Sigmoid colon (tissue), 7 donors: Measurements from ENCODE around the gene DNAJC8. TPM values are rescaled to one million over a fixed set of nuclear protein-coding genes. Genes with fewer than 3 reads are reported as not detected.

Source experiments
- DNase-seq: peaks from one replicate; pipeline ENCODE4 v3.0.0-alpha.2; 2019
- H3K27ac ChIP-seq, 4 donors: fragments of 200-600 bp; sonication (generic); one replicate each; pipeline ENCODE4 v1.5.1; 2016 to 2019; ENCODE audit warnings: mild to moderate bottlenecking in 1 of 4
- H3K27me3 ChIP-seq, 3 donors: fragments of 200-600 bp; sonication (generic); one replicate each; pipeline ENCODE4 v1.5.1; 2019; ENCODE audit warnings: mild to moderate bottlenecking in 1 of 3
- H3K36me3 ChIP-seq, 4 donors: fragments of 200-600 bp; sonication (generic); one replicate each; pipeline ENCODE4 v1.5.1; 2016 to 2019
- H3K4me1 ChIP-seq, 4 donors: fragments of 200-600 bp; sonication (generic); one replicate each; pipeline ENCODE4 v1.5.1; 2017 to 2019
- H3K4me3 ChIP-seq, 4 donors: fragments of 200-600 bp; sonication (generic); one replicate each; pipeline ENCODE4 v1.5.1; 2017 to 2019; ENCODE audit warnings: mild to moderate bottlenecking in 2 of 4, moderate library complexity in 1 of 4
- H3K9me3 ChIP-seq, 4 donors: fragments of 200-600 bp in 3 of 4; sonication (generic) in 3 of 4; one replicate each; pipeline versions ENCODE4 v1.5.1 to v1.6.1; 2013 to 2019
- CTCF ChIP-seq, 4 experiments: fragments of 450-650 bp in 3 of 4; fragments of 200-600 bp in 1 of 4; IDR thresholded peaks; one replicate each; pipeline ENCODE4 v1.5.1; 2016 to 2019; ENCODE audit warnings: antibody characterized with exemption in 4 of 4, mild to moderate bottlenecking in 3 of 4, moderate library complexity in 2 of 4
- EP300 ChIP-seq, 4 donors: sonication (generic); formaldehyde crosslinking; IDR thresholded peaks; one replicate each; pipeline ENCODE4 v1.6.1; 2017; ENCODE audit warnings: antibody characterized with exemption in 4 of 4
- POLR2A ChIP-seq, 2 donors: fragments of 450-650 bp; IDR thresholded peaks; one replicate each; pipeline ENCODE4 v1.6.1; 2016; ENCODE audit warnings: antibody characterized with exemption in 2 of 2, mild to moderate bottlenecking in 2 of 2, moderate library complexity in 2 of 2
- POLR2AphosphoS5 ChIP-seq, 4 donors: sonication (generic); formaldehyde crosslinking; IDR thresholded peaks; one replicate each; pipeline ENCODE4 v1.6.1; 2017; ENCODE audit warnings: antibody characterized with exemption in 4 of 4
- WGBS, 2 donors: extraction: QIAGEN DNeasy Blood & Tissue Kit; methylation state at CpG; one replicate each; pipeline ENCODE4 v1.1.7; 2013; 5-methylcytosine and 5-hydroxymethylcytosine counted together
- intact Hi-C: fragments of 100-400 bp; cut with DNase I; formaldehyde crosslinking; loops from one replicate; pipeline ENCODE4 v1.15.1; 2023
- polyA plus RNA-seq, 3 donors: library from polyadenylated mRNA; stranded (reverse); fragments of 200-250 nt; gene quantifications; one replicate each; pipeline ENCODE4 v1.2.3, GENCODE V29; 2013
- total RNA-seq, 4 donors: library from RNA; depleted of rRNA; stranded (reverse); fragments of >200 nt; gene quantifications; one replicate each; pipeline ENCODE4 v1.1.0, GENCODE V29; 2016
- donor health status: healthy with polysubstance abuse.
- donor health status: Bipolar disorder and iron deficiency.
- donor health status: healthy.

DNAJC8 gene
- total and polyA plus RNA-seq, 7 donors = 64.5 to 94.3 (median 87.8) TPM

- no peak for TF ChIP-seq EP300 (IDR thresholded peaks at IDR 0.05)
- no peak for TF ChIP-seq POLR2A (IDR thresholded peaks at IDR 0.05)
- no peak for TF ChIP-seq CTCF (IDR thresholded peaks at IDR 0.05)
- TF ChIP-seq POLR2AphosphoS5 (IDR thresholded peaks at IDR 0.05) = no peak
- H3K36me3 ChIP-seq = no peaks in the 10 kb centered on the region
- peak overlapping the region; percentile 78 to 98 (median 91) for H3K27ac ChIP-seq
- WGBS, 2 donors = 10 to 20% methylated on average over 12 of the region's 12 CpGs
- DNase-seq = no peak
- H3K4me1 ChIP-seq = peaks cover 0 to 29% (median 18%) of the 10 kb centered on the region in 4 donors
- peak overlapping the region; percentile 77 to 87 (median 80) for H3K4me3 ChIP-seq
- no peaks in the 10 kb centered on the region for H3K9me3 ChIP-seq
- no peaks in the 10 kb centered on the region for H3K27me3 ChIP-seq
- intact Hi-C loops = no loop called here
These were observed 25.9 kb upstream of the DNAJC8 start for GRCh38 chr1:28258628-28259251.

- peak; percentile 27 for DNase-seq
- Histone ChIP-seq H3K4me3 (no peak overlapping the region), H3K36me3 (no peaks in the 10 kb centered on the region), H3K27me3 (no peaks in the 10 kb centered on the region), H3K27ac (no peak overlapping the region), H3K4me1 (peaks cover 0 to 29% (median 18%) of the 10 kb centered on the region in 4 donors), H3K9me3 (no peaks in the 10 kb centered on the region)
- intact Hi-C loops = no loop called here
- TF ChIP-seq EP300 (IDR thresholded peaks at IDR 0.05) = no peak
- no peak for TF ChIP-seq POLR2A (IDR thresholded peaks at IDR 0.05)
- TF ChIP-seq CTCF (IDR thresholded peaks at IDR 0.05) = no peak
- no peak for TF ChIP-seq POLR2AphosphoS5 (IDR thresholded peaks at IDR 0.05)
- WGBS, 2 donors = 96% methylated on average over 4 of the region's 4 CpGs
These were observed 24.9 kb upstream of the DNAJC8 start for GRCh38 chr1:28257736-28258135.

GRCh38 chr1:28256197-28256827 lies 23.5 kb upstream of the DNAJC8 start:
- Histone ChIP-seq H3K27me3 (no peaks in the 10 kb centered on the region), H3K27ac (no peak overlapping the region), H3K4me3 (no peak overlapping the region), H3K9me3 (no peaks in the 10 kb centered on the region), H3K4me1 (peaks cover 0 to 19% (median 16%) of the 10 kb centered on the region in 4 donors), H3K36me3 (no peaks in the 10 kb centered on the region)
- intact Hi-C loops = no loop called here
- no peak for DNase-seq
- 74 to 83% methylated on average over 6 of the region's 6 CpGs for WGBS, 2 donors
- TF ChIP-seq CTCF (IDR thresholded peaks at IDR 0.05) (no peak), EP300 (IDR thresholded peaks at IDR 0.05) (no peak), POLR2A (IDR thresholded peaks at IDR 0.05) (no peak), POLR2AphosphoS5 (IDR thresholded peaks at IDR 0.05) (no peak)

- H3K9me3 ChIP-seq = no peaks in the 10 kb centered on the region
- no peak overlapping the region for H3K4me3 ChIP-seq
- 71 to 77% methylated on average over 4 of the region's 4 CpGs for WGBS, 2 donors
- H3K27me3 ChIP-seq = no peaks in the 10 kb centered on the region
- H3K36me3 ChIP-seq = no peaks in the 10 kb centered on the region
- intact Hi-C loops = loop anchor here (5.0 to 10.0 kb wide), 5 partner anchors 77 to 485 kb away; partner anchors contain the start of genes MED18, PHACTR4 and YTHDF2
- no peak for DNase-seq
- peaks cover 0 to 32% (median 23%) of the 10 kb centered on the region in 4 donors for H3K4me1 ChIP-seq
- peak overlapping the region in 2 of 4 donors; percentile 86 to 89 for H3K27ac ChIP-seq
- no peak for TF ChIP-seq POLR2A (IDR thresholded peaks at IDR 0.05)
- no peak for TF ChIP-seq CTCF (IDR thresholded peaks at IDR 0.05)
- no peak for TF ChIP-seq EP300 (IDR thresholded peaks at IDR 0.05)
- TF ChIP-seq POLR2AphosphoS5 (IDR thresholded peaks at IDR 0.05) = no peak
These were observed 17.1 kb upstream of the DNAJC8 start for GRCh38 chr1:28249866-28250295.
